Cortex of kidney (tissue), 1 donor: ENCODE measurements around the gene PPP2R2B.
"Not testable (repeated sequence)": the region's sequence is repeated elsewhere in the genome, so short reads cannot be mapped to it uniquely, and the experiment has no call there.

Source experiments
- DNase-seq: peaks from one replicate; lab custom pipeline; 2025; lab: John Stamatoyannopoulos, UW

The PPP2R2B gene

GRCh38 chr5:146607659-146608332 lies 270.8 kb downstream of the PPP2R2B start:
- DNase-seq, result no peak

DNA sequence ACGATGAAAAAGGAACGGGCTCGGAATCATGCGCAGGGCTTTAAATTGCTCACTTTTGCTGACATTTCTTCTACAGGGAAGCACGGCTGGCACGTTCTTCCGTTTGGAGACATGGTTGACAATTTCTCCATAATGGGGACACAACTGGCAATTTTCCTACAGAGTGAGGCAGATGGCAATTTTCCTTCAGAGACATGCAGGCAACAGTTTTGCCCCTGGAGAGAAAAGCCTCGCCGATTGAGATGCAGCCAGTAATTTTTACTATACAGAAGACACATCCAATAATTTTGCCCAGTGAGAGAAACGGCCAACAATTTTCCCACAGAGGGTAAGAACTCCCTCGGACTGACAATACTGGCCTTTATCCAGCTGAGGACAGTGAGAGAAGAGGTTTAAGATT lies 271.7 kb downstream of the PPP2R2B start:
- DNase-seq, result no peak

DNA sequence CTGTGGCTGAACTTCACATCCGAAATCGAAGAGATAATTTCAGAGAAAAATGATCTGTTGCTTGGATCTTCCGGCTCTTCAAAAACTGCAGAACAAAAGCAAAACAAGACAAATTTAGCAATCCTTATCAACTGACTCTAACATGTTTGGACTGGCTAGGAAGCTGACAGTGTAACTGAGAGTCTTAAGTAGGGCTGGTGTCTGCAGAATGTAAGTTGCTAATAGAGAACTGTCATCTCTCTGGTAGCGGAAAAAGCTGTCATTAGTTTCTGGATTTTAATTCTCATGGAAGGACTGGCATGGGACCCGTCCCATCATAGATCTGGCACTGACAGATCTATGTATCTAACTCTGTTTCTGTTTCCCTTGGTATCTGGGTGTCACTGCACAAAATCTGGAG lies 278.2 kb downstream of the PPP2R2B start:
- DNase-seq, result no peak

DNA sequence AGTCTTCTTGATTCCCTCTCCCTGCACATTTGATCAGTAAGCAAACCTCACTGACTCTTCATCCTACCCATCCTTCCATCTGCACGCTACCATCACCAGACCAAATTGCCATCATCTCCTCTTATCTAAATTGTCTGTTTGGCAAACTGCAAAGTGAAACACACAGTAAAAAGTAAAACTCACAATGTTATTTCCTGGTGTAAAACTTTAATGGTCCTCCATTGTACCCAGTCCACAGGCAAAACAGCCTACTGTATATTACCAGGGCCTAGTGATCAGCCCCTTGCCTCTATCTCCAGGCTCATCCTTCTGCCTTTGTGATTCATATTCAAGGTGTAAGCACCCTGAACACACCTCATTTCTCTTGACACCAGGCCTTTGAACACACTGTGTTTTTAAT lies 279.3 kb downstream of the PPP2R2B start:
- DNase-seq, result no peak

GRCh38 chr5:146595088-146595487 lies 283.5 kb downstream of the PPP2R2B start:
- no peak for DNase-seq

DNA sequence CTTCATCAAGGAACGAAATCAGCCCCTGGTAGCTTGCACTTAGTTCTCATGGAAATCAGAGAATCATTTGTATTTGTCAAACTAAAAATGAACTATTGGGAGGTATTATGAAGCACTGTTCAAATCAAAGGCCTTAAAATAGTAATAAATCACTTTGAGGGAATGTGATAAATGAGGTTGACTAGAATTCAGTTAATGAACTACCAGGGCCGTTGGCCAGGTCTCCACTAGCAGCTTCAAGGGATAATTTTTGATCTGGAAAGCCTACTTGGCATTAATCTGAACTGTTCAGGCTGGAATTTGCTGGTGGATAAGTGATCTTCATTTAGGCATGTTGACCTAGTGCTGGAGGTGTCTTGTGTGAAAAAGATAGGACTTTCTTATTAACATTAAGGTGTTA lies 286.2 kb downstream of the PPP2R2B start:
- no peak for DNase-seq

DNA sequence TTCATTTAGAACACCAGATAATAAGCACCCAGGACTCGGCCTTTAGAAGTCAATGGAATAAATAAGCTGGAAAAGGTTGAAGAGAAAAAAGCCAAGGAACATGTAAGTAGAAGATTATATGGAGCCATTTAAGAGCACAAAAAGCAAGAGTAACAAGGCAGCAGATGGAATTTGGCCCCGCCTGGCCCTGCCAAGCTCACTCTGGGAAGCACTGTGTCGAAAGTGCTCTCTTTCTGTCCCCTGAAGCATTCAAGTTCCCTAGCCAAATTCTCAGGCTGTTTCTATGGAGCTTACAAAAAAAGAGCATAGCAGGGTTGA lies 289.6 kb downstream of the PPP2R2B start:
- DNase-seq, result no peak

DNA sequence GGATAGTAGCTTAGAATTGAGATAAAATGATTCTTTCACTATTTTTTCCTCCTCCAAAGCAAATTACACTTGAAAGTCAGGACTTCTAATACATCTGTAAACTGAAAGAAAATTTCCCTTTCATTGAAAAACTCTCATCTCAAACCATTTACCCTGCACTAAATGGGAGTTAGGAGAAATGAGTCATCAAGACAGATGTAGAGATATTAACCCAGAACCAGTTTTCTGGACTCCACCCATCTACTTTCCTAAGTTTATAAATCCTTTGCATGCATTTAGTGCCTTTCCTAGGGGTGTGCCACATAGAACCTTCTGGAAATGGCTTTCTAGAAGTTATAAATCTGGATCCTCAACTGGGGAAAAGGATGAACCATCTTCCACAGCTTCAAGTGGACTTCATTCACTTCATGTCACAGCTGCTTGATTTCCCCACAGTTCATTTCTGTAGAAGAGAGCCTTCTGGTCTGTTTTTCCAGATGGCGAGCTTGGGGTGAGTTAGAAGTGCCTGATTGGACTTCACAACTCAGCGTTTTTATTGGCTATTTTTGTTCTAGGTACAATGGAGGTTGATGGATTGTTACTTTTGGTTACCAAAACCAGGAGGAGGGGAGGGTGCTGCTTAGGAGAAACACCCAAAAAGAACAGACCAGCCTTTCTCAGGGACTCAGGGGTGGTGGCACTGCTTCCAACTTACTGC lies 290.1 kb downstream of the PPP2R2B start:
- DNase-seq, result no peak

DNA sequence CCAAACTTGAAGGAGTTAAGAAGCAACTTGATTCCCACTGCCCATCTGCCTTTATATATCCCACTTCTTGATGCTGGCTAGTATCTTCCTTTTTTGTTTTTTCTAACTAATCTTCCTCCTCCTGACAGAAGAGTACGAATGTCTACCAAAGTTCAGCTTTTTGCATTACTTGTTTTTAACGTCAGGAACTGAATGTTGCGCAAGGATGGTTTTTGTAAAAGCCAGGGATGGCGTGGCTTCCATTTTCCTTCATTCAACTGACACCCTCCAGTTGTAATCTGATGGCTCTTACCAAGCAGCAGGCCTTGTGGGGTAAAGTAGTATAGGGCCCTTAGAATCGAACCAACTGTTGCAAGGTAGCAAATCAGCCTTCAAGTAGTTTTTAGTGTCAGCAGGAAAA lies 291.8 kb downstream of the PPP2R2B start:
- DNase-seq, result no peak

DNA sequence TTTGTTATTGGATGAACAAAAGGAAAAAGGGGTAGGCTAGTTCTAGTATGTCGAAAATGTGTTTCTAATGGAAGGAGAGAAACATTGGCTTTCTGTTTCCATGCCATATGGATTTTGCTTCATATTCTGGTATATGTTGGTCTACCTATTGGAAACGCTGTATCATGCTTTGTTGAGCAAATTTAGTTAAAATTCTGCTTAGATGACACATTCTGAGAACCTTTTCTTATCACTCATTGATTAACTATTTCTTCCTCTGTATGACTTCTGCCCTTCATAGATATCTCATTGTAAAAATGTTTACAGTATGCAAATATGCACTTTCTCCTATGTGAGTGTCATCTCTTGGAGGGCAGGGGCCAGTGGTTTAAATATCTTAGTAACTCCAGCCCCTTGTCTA lies 293.8 kb downstream of the PPP2R2B start:
- no peak for DNase-seq

GRCh38 chr5:146582051-146582596 lies 296.4 kb downstream of the PPP2R2B start:
- DNase-seq, result no peak

GRCh38 chr5:146580237-146580636 lies 298.3 kb downstream of the PPP2R2B start:
- DNase-seq, result no peak

DNA sequence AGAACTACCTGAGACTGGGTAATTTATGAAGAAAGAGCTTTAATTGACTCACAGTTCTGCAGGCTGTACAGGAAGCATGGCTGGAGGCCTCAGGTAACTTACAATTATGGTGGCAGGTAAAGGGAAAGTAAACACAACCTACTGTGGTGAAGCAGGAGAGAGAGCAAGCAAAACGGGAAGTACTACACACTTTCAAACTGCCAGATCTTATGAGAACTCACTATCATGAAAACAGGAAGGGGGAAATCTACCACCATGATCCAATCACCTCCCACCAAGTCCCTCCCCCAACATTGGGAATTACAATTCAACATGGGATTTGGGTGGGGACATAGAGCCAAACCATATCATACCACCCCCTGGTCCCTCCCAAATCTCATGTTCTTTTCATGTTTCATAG lies 303.8 kb downstream of the PPP2R2B start:
- no peak for DNase-seq

GRCh38 chr5:146568161-146568560 lies 310.4 kb downstream of the PPP2R2B start:
- no peak for DNase-seq

DNA sequence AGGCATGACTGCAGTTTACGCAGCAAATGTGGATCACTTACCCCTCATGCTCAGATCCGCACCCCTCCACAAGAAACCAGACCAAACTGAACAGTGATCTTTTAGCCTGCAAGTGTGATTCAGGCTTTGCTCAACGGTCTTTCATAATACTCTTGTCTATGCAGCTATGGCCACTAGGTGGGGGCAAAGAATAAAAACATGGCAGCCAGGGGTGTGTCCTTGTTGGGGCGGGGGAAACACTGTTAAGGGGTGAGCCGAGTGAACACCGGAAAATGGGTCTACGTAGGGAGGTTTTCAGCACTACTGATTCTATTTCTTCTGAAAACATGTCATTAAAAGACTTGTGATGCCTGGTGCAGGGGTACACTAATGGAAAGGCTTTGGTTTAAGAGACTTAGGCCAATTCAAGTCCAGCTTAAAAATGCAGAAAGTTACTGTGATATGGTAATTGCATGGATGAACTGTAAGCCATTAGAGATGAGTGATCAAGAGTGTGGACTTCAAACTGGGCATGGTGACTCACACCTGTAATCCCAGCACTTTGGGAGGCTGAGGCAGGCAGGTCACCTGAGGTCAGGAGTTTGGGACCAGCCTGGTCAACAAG lies 312.7 kb downstream of the PPP2R2B start:
- DNase-seq, result no peak

DNA sequence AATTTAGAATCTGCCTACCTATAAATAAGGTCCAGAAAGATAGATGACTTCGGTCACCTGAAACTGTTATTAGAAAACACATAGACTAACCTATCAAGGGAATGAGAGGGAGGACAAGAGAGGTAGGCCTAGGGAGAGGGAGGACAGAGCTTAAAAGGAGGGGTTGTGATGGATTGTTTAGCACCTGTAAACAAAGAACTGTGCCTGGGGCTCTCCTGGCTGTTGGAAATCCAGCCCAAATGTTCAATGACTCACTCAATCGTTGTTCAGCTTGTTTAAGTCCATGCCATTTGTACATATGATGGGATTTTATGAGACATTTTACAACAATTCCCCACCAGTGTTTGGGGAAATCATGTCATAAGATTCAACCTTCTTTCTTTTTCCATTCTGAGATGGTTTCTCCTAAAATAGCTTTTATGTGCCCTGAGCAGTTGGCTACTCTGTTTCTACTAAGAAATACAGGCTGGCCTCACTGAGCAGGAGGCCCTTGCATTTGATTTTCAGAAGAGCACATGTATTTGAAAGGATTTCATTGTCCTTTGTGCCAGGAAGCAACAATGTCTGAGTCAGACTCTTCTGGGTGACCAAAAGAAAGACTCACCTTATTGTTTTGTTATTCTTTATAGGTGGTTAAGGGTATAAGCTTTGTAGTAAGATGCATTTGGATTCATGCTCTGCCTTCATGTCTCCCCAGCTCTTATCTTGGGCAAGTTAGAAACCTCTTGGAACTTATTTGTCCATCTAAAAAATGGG lies 314.4 kb downstream of the PPP2R2B start:
- no peak for DNase-seq

GRCh38 chr5:146562461-146562860 lies 316.1 kb downstream of the PPP2R2B start:
- DNase-seq, result no peak

DNA sequence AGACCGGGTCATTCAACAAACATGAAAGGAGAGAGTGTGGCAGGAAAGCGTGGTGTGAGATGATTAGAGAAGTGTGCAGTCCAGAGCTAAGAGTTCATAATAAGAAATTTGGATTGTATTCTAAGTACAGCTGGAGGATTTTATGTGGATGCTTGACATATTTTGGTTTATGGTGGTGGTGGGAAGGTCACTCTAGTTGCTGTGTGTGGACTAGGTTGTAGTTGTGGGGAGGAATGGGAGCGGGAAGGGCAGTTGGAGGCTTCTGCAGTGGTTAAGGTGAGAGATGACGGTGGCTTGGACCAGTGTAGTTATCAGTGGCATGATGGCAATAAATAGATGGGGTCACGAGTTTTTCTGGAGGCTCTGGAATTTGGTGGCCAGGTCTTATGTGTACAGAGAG lies 316.8 kb downstream of the PPP2R2B start:
- DNase-seq, result no peak

DNA sequence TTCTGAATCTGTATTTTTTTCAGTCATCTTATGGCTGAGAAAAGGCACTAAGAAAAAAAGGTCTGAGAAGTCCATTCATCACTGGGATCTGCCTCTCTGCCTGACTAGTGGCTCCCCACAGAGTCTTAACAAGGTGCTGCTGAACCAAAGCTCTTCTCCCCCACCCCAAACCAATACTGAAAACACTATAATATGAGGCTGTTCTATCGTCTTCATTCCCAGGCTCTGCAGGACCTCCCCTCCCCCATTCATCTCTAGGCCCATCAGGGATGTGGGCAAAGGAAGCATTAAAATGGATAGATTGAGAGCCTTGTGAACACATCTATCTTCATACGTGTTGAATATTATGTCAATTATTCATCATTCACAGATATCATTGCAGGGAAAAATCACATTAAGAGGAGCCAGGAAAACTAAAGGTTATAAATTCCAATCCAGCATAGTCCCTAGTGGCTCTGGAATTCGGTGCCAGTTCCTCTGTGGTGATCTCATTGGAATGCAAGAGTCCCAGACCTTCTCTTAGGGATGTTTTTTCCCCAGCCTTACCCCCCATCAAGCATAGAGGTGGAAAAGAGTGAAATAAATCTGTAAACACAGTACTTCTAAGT lies 318.2 kb downstream of the PPP2R2B start:
- DNase-seq, result no peak

GRCh38 chr5:146556884-146557283 lies 321.7 kb downstream of the PPP2R2B start:
- DNase-seq, result not testable (repeated sequence)

GRCh38 chr5:146553446-146553845 lies 325.1 kb downstream of the PPP2R2B start:
- DNase-seq, result no peak

DNA sequence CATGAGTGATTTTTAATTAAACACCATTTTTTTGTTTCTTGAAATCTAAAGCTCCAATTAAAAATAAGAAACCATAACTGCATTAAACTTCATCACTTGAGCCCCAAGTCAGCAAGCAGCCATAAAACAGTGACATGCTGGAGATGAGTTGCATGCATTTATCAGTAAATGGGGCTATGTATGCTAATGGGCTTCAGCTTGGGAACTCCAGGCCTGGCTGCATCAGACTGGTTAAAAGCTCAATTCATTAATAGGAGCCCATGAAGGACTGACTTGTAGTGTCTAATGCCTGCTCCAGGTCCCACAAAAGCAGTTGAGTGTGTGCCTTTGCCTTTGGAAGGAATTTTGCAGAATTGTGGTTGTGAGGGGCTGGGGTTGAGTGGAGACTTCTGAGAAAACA lies 328.9 kb downstream of the PPP2R2B start:
- DNase-seq, result no peak
